Right atrium auricular region (tissue), 2 donors: ENCODE data around the gene GRIK4. TPM values are rescaled to one million over a fixed set of nuclear protein-coding genes. Genes with fewer than 3 reads are reported as not detected.

ENCODE experiments used
- DNase-seq: peaks from one replicate; pipeline ENCODE4 v3.0.0-alpha.2; 2019; ENCODE audit warnings: low spot score
- H3K27ac ChIP-seq, 2 donors: fragments of 200-600 bp; sonication (generic); 1 replicate in 1 of 2; 2 replicates in 1 of 2; pipeline ENCODE4 v1.5.1; 2016 to 2019
- H3K27me3 ChIP-seq, 2 donors: fragments of 200-600 bp; sonication (generic); one replicate each; pipeline versions ENCODE4 v1.5.1 to v1.6.0; 2017 to 2019
- H3K36me3 ChIP-seq: fragments of 200-600 bp; sonication (generic); one replicate; pipeline ENCODE4 v1.5.1; 2016
- H3K4me1 ChIP-seq, 2 donors: fragments of 200-600 bp; sonication (generic); one replicate each; pipeline versions ENCODE4 v1.5.1 to v1.6.0; 2017 to 2019
- H3K4me3 ChIP-seq, 2 donors: fragments of 200-600 bp; sonication (generic); 1 replicate in 1 of 2; 2 replicates in 1 of 2; pipeline ENCODE4 v1.5.1; 2017 to 2019; ENCODE audit warnings: mild to moderate bottlenecking in 1 of 2, moderate library complexity in 1 of 2
- H3K9me3 ChIP-seq, 2 donors: fragments of 200-600 bp; sonication (generic); one replicate each; pipeline ENCODE4 v1.5.1; 2019
- CTCF ChIP-seq, 2 donors: fragments of 200-600 bp; sonication (generic); IDR thresholded peaks; one replicate each; pipeline ENCODE4 v1.5.1; 2019; ENCODE audit warnings: antibody characterized with exemption in 2 of 2
- total RNA-seq, 2 donors: library from RNA; depleted of rRNA; stranded (reverse); fragments of >200 nt; gene quantifications; one replicate each; pipeline ENCODE4 v1.1.0, GENCODE V29; 2016

Gene GRIK4
- total RNA-seq, 2 donors from 2014 or later = 0.04 to 0.30 TPM

GRCh38 chr11:120637131-120637530, 125.6 kb downstream of the GRIK4 start:
- Histone ChIP-seq H3K27ac (no peak overlapping the region), H3K4me3 (no peak overlapping the region), H3K36me3 (no peaks in the 10 kb centered on the region), H3K4me1 (no peaks in the 10 kb centered on the region), H3K27me3 (no peaks in the 10 kb centered on the region), H3K9me3 (no peaks in the 10 kb centered on the region)
- TF ChIP-seq CTCF (IDR thresholded peaks at IDR 0.05) = no peak
- no peak for DNase-seq

GRCh38 chr11:120642196-120642894, 130.8 kb downstream of the GRIK4 start:
- Histone ChIP-seq H3K27me3 (no peaks in the 10 kb centered on the region), H3K9me3 (no peaks in the 10 kb centered on the region), H3K36me3 (no peaks in the 10 kb centered on the region), H3K27ac (no peak overlapping the region), H3K4me3 (no peak overlapping the region), H3K4me1 (no peaks in the 10 kb centered on the region)
- TF ChIP-seq CTCF (IDR thresholded peaks at IDR 0.05) = no peak
- DNase-seq = no peak

GRCh38 chr11:120643284-120643683, 131.7 kb downstream of the GRIK4 start:
- DNase-seq = no peak
- Histone ChIP-seq H3K27me3 (no peaks in the 10 kb centered on the region), H3K36me3 (no peaks in the 10 kb centered on the region), H3K9me3 (no peaks in the 10 kb centered on the region), H3K4me3 (no peak overlapping the region), H3K4me1 (no peaks in the 10 kb centered on the region), H3K27ac (no peak overlapping the region)
- TF ChIP-seq CTCF (IDR thresholded peaks at IDR 0.05) = no peak

GRCh38 chr11:120645639-120646038, 134.1 kb downstream of the GRIK4 start:
- Histone ChIP-seq H3K27ac (no peak overlapping the region), H3K36me3 (no peaks in the 10 kb centered on the region), H3K27me3 (no peaks in the 10 kb centered on the region), H3K4me3 (no peak overlapping the region), H3K4me1 (no peaks in the 10 kb centered on the region), H3K9me3 (no peaks in the 10 kb centered on the region)
- DNase-seq = no peak
- no peak for TF ChIP-seq CTCF (IDR thresholded peaks at IDR 0.05)

- no peaks in the 10 kb centered on the region for H3K9me3 ChIP-seq
- H3K4me3 ChIP-seq = no peak overlapping the region
- H3K27ac ChIP-seq = no peak overlapping the region
- H3K36me3 ChIP-seq = no peaks in the 10 kb centered on the region
- H3K4me1 ChIP-seq = no peaks in the 10 kb centered on the region
- no peak for DNase-seq
- no peaks in the 10 kb centered on the region for H3K27me3 ChIP-seq
- no peak for TF ChIP-seq CTCF (IDR thresholded peaks at IDR 0.05)
Measured at GRCh38 chr11:120646206-120646605, 134.7 kb downstream of the GRIK4 start.

- no peak for DNase-seq
- no peak overlapping the region for H3K27ac ChIP-seq
- no peaks in the 10 kb centered on the region for H3K27me3 ChIP-seq
- no peaks in the 10 kb centered on the region for H3K4me1 ChIP-seq
- H3K36me3 ChIP-seq = no peaks in the 10 kb centered on the region
- no peaks in the 10 kb centered on the region for H3K9me3 ChIP-seq
- H3K4me3 ChIP-seq = no peak overlapping the region
- TF ChIP-seq CTCF (IDR thresholded peaks at IDR 0.05) = no peak
Measured at GRCh38 chr11:120647681-120648080, 136.1 kb downstream of the GRIK4 start.
